GM12878 (cell line): ENCODE data around the gene RHBDD1. TPM values are rescaled to one million over a fixed set of nuclear protein-coding genes. Genes with fewer than 3 reads are reported as not detected.

Experiments
- ATAC-seq: fragments of 200-7000 bp; cut with Tn5 transposase; 3 replicates; pipeline ENCODE4 v1.9.1; 2020; ENCODE audit warnings: mild to moderate bottlenecking, moderate library complexity
- BruUV-seq: library from RNA; stranded (reverse); fragments of 400-500 nt; replicated peaks from 2 replicates; lab custom pipeline; 2021; lab: Mats Ljungman, UMichigan
- CTCF ChIA-PET: fragments of 300-600 bp; sonication (Branson Sonifier 250); formaldehyde crosslinking; extraction: SDS; loops from one replicate; lab custom pipeline; 2021; ENCODE audit warnings: inconsistent platforms; lab: Yijun Ruan, JAX
- POLR2A ChIA-PET: fragments of 350-600 bp; formaldehyde crosslinking; extraction: SDS; loops from one replicate; lab custom pipeline; 2021; ENCODE audit warnings: inconsistent platforms; lab: Charles Lee
- RAD21 ChIA-PET: fragments of 300-600 bp; sonication (Branson Sonifier 250); formaldehyde crosslinking; loops from one replicate; lab custom pipeline; 2023; ENCODE audit warnings: antibody characterized with exemption; ENCODE audit not compliant: unreplicated experiment; lab: Charles Lee
- SMC1A ChIA-PET: fragments of 300-600 bp; sonication (Branson Sonifier 250); formaldehyde crosslinking; loops from one replicate; lab custom pipeline; 2023; ENCODE audit not compliant: unreplicated experiment, uncharacterized antibody; lab: Charles Lee
- DNase-seq: peaks from one replicate; pipeline ENCODE4 v3.0.0-alpha.2; 2011; ENCODE audit warnings: low read depth, low spot score
- FAIRE-seq: peaks from 3 replicates; lab custom pipeline; 2011; peaks lifted over from hg19 to GRCh38; lab: Jason Lieb, UNC
- H2AFZ ChIP-seq: 2 replicates; pipeline ENCODE4 v1.6.0; 2011; ENCODE audit warnings: low read depth, low read length, control low read depth; ENCODE audit not compliant: control insufficient read depth
- H3K27ac ChIP-seq: 2 replicates; pipeline ENCODE4 v1.5.1; 2011; ENCODE audit warnings: control low read depth; ENCODE audit not compliant: control insufficient read depth, insufficient read depth
- H3K27me3 ChIP-seq, 2 experiments: replicated peaks in 1 of 2; 2 replicates each; pipeline versions ENCODE4 v1.6.0 to v1.6.1; 2011; ENCODE audit warnings: low read length in 1 of 2; ENCODE audit not compliant: control insufficient read depth in 2 of 2, insufficient read depth in 2 of 2
- H3K36me3 ChIP-seq, 2 experiments: 2 replicates each; pipeline ENCODE4 v1.5.1; 2011; ENCODE audit warnings: low read length in 1 of 2; ENCODE audit not compliant: control insufficient read depth in 2 of 2, insufficient read depth in 2 of 2
- H3K4me1 ChIP-seq: 2 replicates; pipeline ENCODE4 v1.6.1; 2011; ENCODE audit warnings: mild to moderate bottlenecking, low read length, moderate library complexity, mixed read lengths; ENCODE audit not compliant: control insufficient read depth, insufficient read depth
- H3K4me2 ChIP-seq: 2 replicates; pipeline ENCODE4 v1.6.0; 2011; ENCODE audit warnings: control low read depth; ENCODE audit not compliant: control insufficient read depth, insufficient read depth
- H3K4me3 ChIP-seq: fragments of 200-600 bp; sonication (generic); 2 replicates; pipeline ENCODE4 v1.5.1; 2016
- H3K79me2 ChIP-seq: 2 replicates; pipeline ENCODE4 v1.6.0; 2011; ENCODE audit warnings: low read length; ENCODE audit not compliant: control insufficient read depth, insufficient read depth
- H3K9ac ChIP-seq: 2 replicates; pipeline ENCODE4 v1.8.0; 2011; ENCODE audit warnings: low read length, control low read depth, mixed read lengths; ENCODE audit not compliant: control insufficient read depth, insufficient read depth
- H3K9me3 ChIP-seq: replicated peaks from 3 replicates; pipeline ENCODE4 v1.5.1; 2011; ENCODE audit warnings: mild to moderate bottlenecking, low read length; ENCODE audit not compliant: control insufficient read depth, insufficient read depth
- H4K20me1 ChIP-seq: 2 replicates; pipeline ENCODE4 v1.6.0; 2011; ENCODE audit not compliant: control insufficient read depth, insufficient read depth
- CUX1 ChIP-seq: IDR thresholded peaks from 2 replicates; pipeline ENCODE4 v1.6.1; 2012; ENCODE audit warnings: improper control_type of control experiment, low read depth, low read length; ENCODE audit not compliant: insufficient replicate concordance
- MTA2 ChIP-seq: fragments of 450-650 bp; IDR thresholded peaks from 2 replicates; pipeline ENCODE4 v1.6.1; 2016; ENCODE audit warnings: low read depth, mild to moderate bottlenecking, moderate library complexity
- SUZ12 ChIP-seq: fragments of 200-600 bp; sonication (generic); IDR thresholded peaks from one replicate; pipeline ENCODE4 v1.6.1; 2018; ENCODE audit warnings: antibody characterized with exemption, mild to moderate bottlenecking; ENCODE audit not compliant: unreplicated experiment
- ZNF24 ChIP-seq: fragments of 450-650 bp; IDR thresholded peaks from 2 replicates; pipeline ENCODE4 v1.6.1; 2017; ENCODE audit warnings: antibody characterized with exemption, mild to moderate bottlenecking
- WGBS: methylation state at CpG from one replicate; pipeline ENCODE4 v1.1.6; 2016; ENCODE audit warnings: low lambda C conversion rate; ENCODE audit not compliant: insufficient replicate concordance, insufficient coverage; ENCODE audit errors: missing lambda C conversion rate; 5-methylcytosine and 5-hydroxymethylcytosine counted together
- in situ Hi-C: fragments of 300-500 bp; cut with MboI; formaldehyde crosslinking; loops from 9 replicates; pipeline ENCODE4 v1.14.3; 2018; ENCODE audit warnings: mixed read lengths
- intact Hi-C: fragments of 100-400 bp; cut with micrococcal nuclease; formaldehyde crosslinking; loops from one replicate; pipeline ENCODE4 v1.14.2; 2022; ENCODE audit not compliant: unreplicated experiment
- polyA plus RNA-seq, 11 experiments: library from polyadenylated mRNA; depleted of rRNA in 4 of 11; unstranded in 6 of 11; stranded (reverse) in 5 of 11; fragments of >200 nt; fragmentation: Nextera tagmentation in 4 of 11; fragmentation: Illumina TruSeq in 1 of 11; extraction: Ambion mirVana in 4 of 11; extraction: Trizol in 1 of 11; gene quantifications; 1 replicate in 1 of 11; 2 replicates in 10 of 11; pipeline versions ENCODE4 v1.2.1 to v1.2.3, GENCODE V29; 2011 to 2016; ENCODE audit warnings: inconsistent platforms in 2 of 11, missing spikeins in 2 of 11, low read depth in 1 of 11
- total RNA-seq, 4 experiments: library from RNA; depleted of rRNA in 3 of 4; stranded (reverse); fragments of >200 nt in 3 of 4; fragmentation: Illumina TruSeq in 1 of 4; extraction: Trizol in 1 of 4; gene quantifications; 2 replicates each; pipeline versions ENCODE4 v1.2.1 to v1.2.3, GENCODE V29; 2013 to 2021

RHBDD1 gene
- total and polyA plus RNA-seq, 10 of the 15 experiments (the other 5 are each of a cell fraction or from before 2014, with no cell fraction given): 7.1 to 36.4 (median 14.7) TPM

GRCh38 chr2:226788064-226788463, 47.8 kb upstream of the RHBDD1 start (continued):
- TF ChIP-seq CUX1 (no peak), ZNF24 (no peak), MTA2 (no peak)
- TF ChIP-seq, all 136 proteins: peak for 0

- POLR2A ChIA-PET: interaction anchor here (1.0 to 2.3 kb wide), 2 partner anchors 16 to 46 kb away, joined by 3 to 10 read pairs; no protein-coding TSS in a partner anchor
- FAIRE-seq: no peak
- no peak for DNase-seq
- ATAC-seq: no peak
- 49% methylated on average over 3 of the region's 3 CpGs for WGBS
- Histone ChIP-seq H3K36me3 (no peaks in the 10 kb centered on the region), H3K4me3 (no peak overlapping the region), H3K4me2 (no peak overlapping the region), H3K27ac (no peak overlapping the region), H3K9ac (no peak overlapping the region), H4K20me1 (no peaks in the 10 kb centered on the region), H3K79me2 (no peaks in the 10 kb centered on the region), H3K4me1 (peaks cover 6% of the 10 kb centered on the region), H2AFZ (no peak overlapping the region), H3K9me3 (no peaks in the 10 kb centered on the region), H3K27me3 (no peaks in the 10 kb centered on the region)
- no TSS peak for BruUV-seq
- in situ Hi-C loops: no loop called here
- CTCF ChIA-PET: interaction anchor here (0.6 to 4.4 kb wide), 7 partner anchors 9 to 450 kb away, joined by 3 to 16 read pairs (median 3); no protein-coding TSS in a partner anchor
- RAD21 ChIA-PET: interaction anchor here (1.1 to 1.6 kb wide), 2 partner anchors 14 to 16 kb away, joined by 3 to 4 read pairs; no protein-coding TSS in a partner anchor
- SMC1A ChIA-PET: interaction anchor here (0.6 to 5.3 kb wide), 6 partner anchors 9 to 1128 kb away, joined by 3 to 26 read pairs (median 3); no protein-coding TSS in a partner anchor
- intact Hi-C loops: no loop called here
- no peak for TF ChIP-seq SUZ12
Observed at GRCh38 chr2:226788881-226789490, 46.9 kb upstream of the RHBDD1 start.
